NCI-H2196 treated with DMSO at 0.1 percent for 48 hours (cell line): ENCODE results near the gene GCNT2.
"Not testable (repeated sequence)": the region's sequence is repeated elsewhere in the genome, so short reads cannot be mapped to it uniquely, and the experiment has no call there.

Experiments used
- DNase-seq: peaks from one replicate; lab custom pipeline; 2025; ENCODE audit not compliant: unreplicated experiment; lab: John Stamatoyannopoulos, UW

Gene GCNT2

DNA sequence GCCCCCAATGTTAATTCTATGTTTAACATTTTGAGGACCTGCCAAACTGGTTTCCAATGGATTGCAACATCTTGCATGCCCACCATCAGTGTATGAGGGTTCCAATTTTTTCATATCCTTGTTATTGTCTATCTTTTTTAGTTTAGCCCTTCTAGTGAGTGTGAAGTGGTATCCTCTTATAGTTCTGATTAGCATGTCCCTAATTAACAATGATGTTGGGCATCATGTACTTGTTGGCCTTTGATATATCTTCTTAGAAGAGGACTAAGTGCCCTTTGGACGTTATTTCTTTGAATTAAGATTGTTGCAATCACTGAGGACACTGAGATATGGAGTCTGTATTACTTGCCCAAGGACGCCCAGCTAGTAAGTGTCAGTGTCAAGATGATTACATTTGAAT is 22.3 kb downstream of the GCNT2 start:
- no peak for DNase-seq

DNA sequence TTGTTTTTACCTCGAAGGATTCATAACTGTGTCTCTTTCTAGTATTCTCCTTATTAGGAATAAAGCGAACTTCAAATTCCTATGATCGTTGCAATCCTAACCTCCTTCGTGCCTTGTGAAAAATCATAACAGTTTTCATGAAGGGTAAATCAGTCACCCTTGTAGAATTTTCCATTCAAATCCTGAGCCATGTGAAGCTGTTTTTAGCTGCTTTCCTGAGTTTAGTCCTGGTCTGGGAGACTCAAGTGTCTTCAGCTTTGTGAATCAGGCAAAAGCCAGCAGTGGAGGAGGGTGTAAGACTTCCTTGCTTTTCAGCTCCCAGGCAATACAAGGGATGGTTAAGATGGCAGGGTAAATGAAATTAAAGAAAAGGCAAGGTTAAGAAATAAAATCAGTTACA is 24.3 kb downstream of the GCNT2 start:
- DNase-seq: no peak

DNA sequence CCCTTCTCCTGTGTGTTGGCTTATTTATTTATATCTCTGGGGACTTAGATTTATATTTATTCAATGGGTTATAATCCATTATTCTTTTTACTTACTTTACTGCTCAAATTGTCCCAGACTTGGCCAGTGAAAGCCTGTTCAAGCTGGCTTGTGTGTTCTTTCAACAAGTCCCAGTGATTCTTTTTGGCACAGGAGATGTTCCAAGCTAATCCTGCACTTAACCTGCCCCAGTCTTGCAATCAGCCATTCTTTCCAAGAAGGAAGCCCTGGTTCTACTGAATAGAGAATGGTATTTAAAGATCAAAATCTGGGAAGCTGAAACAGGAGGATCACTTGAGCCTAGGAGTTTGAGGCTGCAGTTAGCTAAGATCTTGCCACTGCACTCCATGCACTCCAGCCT is 26.7 kb downstream of the GCNT2 start:
- no peak for DNase-seq

DNA sequence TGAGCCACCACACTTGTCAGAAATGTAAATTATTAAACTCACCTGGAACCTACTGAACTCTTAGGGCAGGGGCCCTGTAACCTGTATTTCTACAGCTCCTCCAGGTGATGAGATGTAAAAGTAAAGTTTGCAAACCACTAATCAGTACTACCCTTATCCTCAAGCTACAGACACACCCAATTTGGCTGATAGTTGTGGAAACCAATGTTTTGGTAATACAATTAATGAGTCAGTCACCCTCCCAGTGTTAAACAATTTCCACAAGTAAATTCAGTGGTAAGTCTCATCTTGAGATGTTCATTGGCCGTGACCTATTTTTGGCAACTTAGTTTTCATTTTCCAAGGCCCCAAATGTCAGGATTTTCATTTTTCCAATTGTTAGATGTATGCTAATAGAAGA is 29.6 kb downstream of the GCNT2 start:
- no peak for DNase-seq

DNA sequence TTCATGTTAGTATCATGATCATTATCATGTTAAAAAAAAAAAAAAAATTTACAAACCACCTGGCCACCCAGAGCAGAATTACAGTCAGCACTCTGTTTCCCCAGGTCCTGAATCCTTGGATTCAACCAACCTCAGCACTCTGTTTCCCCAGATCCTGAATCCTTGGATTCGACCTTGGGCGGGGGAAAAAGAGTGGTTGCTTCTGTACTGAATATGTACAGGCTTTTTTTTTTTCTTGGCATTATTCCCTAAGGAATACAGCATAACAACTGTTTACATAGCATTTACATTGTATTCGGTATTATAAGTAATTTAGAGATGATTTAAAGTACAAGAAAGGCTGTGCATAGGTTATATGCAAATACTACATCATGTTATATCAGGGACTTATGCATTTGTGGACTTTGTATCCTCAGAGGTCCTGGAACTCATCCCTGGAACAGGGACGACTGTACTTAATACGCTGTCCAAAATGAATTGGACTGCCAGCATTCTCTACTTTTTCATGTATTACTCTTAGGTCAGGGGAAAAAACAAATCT is 31.2 kb downstream of the GCNT2 start:
- DNase-seq: no peak

DNA sequence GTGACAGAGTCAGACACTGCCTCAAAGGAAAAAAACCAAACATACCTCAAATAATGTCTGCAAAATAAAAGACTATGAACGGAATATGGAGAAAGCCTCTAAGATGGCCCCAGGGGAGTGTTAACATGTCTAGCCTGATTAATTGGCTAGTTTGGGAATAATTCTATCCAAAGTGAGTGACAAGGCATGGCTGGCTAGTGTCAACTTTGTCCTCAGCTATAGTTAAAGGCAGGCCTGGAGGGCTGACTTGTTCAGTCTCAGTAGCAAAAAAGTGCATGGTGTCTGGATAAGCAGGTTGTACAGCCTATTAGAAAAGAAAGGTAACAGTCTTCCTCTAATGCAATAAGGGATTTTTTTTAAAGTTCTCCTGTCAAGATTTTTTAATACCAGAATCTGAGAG is 32.7 kb downstream of the GCNT2 start:
- no peak for DNase-seq

DNA sequence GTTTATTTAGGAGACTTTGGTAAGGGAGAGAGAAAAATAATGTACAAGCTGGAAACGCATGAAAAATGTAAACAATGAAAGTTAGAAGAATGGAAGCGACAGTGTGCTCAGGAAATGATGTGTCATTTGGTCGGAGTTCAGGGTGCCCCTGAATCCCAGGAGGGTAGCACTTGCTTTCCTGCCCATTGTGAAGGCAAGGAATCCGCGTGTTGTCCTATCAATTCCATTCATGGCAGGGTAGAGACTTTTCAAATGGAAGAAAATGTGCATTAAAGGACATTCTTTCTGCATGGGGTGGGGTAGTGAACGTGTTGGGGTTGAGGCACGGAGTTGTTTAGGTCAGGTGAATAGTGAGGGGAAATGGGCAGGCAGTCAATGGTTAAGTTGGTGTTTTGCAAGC is 33.7 kb downstream of the GCNT2 start:
- DNase-seq: no peak

DNA sequence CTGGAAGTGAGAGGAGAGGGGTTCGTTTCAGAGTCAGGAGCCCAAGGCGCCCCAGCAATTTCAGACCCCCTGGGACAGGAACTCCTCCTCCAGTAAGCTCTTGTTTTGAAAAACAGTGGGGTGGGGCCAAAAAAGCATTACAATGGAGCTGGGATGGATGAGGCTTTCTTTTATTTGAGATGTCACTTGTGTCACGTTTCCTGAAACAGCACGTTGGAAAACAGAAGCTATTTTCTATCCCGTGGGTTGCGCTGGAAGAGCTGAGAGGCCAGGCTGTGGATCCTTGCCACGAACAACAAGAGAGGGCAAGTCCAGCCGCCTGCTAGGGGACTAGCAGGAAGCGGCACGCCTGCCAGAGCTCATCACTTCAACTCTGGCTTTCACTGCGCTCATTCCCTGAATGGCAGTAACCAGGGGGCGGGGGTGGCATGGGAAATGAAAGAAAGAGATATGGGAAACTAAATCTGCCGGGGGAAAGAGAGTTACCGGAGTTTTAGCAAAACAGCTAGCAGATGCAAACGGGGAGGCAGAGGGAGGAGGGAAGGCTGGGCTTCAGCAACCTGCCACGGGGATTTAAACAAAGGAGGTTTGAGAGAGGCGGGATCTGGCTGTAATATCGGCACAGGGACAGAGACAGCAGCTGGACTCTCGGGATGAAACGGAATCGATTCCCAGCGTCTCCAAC is 34.6 kb downstream of the GCNT2 start:
- DNase-seq: peak; percentile 64

DNA sequence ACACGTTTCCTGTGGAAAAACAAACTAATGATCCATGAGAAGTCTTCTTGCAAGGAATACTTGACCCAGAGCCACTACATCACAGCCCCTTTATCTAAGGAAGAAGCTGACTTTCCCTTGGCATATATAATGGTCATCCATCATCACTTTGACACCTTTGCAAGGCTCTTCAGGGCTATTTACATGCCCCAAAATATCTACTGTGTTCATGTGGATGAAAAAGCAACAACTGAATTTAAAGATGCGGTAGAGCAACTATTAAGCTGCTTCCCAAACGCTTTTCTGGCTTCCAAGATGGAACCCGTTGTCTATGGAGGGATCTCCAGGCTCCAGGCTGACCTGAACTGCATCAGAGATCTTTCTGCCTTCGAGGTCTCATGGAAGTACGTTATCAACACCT is 35.4 kb downstream of the GCNT2 start:
- DNase-seq: no peak

DNA sequence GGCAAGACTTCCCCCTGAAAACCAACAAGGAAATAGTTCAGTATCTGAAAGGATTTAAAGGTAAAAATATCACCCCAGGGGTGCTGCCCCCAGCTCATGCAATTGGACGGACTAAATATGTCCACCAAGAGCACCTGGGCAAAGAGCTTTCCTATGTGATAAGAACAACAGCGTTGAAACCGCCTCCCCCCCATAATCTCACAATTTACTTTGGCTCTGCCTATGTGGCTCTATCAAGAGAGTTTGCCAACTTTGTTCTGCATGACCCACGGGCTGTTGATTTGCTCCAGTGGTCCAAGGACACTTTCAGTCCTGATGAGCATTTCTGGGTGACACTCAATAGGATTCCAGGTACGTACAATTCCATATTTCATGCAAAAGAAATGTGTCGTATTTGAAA is 35.8 kb downstream of the GCNT2 start:
- DNase-seq: no peak

DNA sequence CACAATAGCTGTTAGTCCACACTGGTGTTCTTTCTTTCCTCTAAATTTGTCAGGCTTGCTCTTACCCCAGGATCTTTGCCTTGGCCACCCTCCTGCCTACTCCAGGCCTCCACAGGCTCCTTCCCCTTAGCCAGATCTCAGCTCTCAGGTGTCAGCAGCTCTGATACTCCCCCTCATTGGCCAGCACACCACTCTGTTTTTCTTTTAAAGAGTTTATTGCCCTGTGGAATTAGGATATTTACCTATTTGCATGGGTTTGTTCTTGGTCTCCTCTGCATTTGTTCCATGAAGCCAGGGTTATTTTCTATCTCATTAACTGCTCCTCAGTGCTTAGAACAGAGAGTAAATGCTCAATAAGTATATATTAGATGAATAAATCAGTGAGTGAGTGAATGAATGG is 36.8 kb downstream of the GCNT2 start:
- DNase-seq: no peak

DNA sequence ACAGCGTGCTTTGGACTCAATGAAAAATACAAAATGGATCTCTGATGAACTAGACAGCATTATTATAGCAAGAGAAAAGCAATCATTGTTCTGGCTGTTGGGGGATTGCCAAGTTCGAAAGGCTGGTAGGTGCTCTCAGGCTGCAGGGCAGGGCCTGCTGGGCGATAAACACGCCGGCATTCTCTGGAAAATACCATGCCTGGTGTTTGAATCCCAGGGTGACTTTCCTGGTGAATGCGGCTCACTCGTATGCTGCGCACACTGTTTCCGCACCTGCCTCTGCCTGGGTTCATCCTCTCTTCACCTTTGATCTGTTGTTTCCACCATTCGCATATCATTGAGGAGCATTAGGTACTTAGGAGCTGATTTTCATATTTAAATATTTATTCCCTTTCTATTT is 37.4 kb downstream of the GCNT2 start:
- DNase-seq: no peak

DNA sequence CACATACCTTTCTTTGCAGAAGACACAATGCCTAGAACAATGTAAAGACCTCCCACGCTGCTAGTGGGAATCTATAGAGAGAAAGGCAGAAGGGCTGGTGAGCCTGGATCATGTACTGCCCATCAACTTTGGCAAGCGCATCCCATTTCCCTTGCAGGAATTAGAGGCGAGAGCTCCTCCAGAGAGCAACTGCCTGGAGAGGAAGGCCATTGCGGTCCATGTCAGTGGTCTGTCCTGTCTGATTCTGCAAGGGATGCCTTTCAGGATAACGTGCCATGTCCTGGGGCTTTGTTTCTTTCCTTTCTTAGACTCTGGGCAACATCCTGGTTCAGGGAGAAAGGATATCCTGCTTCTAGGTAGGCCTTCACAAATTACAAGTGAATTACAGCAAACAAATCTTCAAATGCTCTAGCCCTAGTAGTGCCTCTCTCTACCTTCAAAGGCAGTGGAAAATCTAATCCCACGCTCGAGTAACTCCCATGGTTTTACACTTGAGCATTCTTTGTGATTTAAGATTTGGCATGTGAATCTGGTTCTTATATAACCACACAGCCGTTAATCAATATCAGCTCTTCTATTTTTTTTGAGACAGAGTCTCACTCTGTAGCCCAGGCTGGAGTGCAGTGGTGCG is 38.5 kb downstream of the GCNT2 start:
- DNase-seq: no peak

DNA sequence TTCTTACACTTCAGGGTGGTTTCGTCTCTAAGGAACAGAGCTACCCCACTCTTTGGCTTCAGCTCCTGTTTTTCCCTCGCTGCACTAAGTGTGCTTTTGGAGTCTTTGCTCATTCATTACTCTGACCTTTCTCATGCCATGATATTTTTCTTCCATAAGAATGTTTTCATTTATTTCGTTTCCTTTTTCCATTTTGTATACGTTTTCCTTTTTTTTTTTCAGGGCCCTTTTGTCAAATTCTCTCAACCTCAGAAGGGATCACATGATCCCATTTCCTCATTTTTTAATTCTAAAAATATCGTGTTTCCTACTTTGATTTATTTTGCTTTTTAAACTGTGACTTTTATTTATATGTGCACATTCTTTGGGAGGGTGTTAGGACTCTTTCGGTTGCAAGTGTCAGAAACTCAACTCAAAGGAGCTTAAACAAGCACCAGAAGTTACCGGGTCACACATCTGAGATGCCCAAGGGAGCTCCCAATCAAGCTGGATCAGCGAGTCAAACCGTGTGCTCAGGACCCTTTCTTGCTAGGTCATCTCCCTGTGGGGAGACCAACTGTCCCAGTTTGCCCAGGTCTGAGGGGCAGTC is 40.6 kb downstream of the GCNT2 start:
- DNase-seq: no peak

DNA sequence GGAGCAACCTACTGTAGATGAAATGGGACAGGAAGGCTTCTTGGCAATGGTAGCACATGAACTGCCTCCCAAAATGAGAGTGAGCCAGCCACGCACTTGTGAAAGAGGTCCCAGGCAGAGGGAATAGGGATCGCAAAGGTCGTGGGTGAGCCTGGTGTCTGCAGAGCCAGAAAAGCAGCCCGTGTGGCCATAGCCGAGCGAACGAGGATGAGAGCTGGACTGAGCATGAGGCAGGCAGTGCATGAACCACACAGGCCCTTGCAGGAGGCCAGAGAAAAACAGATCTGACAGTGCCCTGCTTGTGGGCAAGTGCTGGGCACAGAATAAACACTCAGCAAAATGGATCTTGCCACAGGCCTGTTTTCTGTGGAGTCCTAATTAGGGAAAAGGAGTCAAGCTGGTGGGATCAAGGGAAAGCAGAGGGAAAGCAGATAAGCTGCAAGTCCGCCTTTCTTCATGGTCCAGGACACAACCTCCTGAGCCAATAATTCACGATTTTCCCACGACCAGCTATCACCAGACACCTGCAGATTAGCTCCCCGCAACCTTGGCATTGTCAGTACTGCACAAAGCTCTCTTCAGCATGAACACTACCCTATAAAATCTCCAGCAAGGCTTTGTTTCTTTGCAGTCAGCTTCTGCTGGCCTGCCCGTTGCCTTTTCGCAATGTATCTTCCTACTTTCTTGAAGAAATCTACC is 44.0 kb downstream of the GCNT2 start:
- DNase-seq: no peak

DNA sequence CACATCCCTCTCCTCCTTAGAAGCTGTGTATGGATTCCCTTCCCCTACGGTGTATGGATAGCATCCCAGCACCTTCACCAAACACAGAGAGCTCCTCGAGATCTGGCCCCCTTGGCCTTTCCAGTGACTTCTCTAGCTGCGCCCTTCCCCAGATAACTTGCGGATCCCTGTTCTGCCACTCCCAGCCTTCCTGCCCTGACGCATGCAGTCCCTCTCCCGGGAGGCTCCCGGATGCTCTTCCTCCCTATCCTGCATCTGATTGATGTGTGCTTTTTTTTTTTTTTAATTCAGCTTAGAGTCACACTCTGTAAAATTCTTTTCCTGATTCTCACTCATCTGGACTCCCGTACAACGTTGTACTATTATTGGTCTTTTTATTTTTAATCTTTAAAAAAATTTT is 44.8 kb downstream of the GCNT2 start:
- no peak for DNase-seq

DNA sequence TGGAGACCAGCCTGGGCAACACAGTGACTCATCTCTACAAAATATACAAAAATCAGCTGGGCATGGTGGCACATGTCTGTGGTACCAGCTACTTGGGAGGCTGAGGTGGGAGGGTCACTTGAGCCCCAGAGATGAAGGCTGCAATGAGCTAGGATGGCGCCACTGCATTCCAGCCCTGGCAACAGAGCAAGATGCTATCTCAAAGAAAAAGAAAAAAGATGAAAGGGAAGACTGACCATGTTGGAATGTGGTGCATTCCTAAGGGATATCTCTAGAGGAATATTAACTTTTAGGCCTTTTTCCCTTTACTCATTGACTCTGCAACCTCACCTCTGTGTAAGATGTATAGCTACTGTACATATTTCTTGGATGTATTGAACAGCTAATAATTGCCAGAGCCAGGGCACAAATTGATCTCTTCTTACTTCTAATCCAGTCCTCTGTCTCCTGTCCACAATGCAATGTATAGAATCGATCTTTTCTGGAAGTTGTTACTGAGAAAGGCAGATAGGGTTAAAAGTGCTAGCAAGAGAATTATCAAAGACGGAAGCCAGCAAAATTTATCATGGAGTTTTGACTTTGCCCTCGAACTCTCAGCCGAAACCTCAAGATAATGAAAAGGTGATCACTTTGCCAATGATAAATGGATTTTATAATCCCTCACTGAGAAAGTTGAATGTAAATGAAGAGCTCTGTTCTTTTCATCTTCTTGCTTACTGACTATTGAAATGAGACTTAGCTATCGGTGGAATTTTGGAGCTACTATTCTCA is 46.3 kb downstream of the GCNT2 start:
- no peak for DNase-seq

DNA sequence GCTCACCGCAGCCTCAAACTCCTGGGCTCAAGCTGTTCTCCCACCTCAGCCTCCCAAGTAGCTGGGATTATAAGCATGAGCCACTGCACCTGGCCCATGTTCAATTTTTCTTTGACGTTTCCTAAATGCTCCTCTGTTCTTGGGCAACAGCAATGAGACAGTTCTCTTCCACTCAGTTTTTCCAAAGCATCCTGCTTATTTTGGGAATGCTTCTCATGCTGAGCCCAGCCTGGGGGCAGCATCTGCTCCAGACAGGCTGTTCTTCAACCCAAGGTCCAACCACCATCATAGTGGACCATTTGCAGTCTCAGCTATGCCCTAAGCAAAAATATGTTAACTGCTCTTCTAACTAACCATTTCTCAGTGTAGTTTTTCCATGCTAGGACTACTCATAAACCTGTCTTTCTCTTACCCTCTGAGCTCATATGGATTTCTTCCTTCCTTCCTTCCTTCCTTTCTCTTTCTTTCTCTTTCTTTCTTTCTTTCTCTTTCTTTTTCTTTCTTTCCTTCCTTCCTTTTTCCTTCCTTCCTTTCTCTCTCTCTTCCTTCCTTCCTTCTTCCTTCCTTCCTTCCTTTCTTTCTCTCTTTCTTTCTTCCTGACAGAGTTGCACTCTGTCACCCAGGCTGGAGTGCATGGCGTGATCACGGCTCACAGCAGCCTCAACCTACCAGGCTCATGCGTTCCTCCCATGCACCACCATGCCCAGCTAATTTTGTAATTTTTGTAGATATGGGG is 48.4 kb downstream of the GCNT2 start:
- DNase-seq: no peak

DNA sequence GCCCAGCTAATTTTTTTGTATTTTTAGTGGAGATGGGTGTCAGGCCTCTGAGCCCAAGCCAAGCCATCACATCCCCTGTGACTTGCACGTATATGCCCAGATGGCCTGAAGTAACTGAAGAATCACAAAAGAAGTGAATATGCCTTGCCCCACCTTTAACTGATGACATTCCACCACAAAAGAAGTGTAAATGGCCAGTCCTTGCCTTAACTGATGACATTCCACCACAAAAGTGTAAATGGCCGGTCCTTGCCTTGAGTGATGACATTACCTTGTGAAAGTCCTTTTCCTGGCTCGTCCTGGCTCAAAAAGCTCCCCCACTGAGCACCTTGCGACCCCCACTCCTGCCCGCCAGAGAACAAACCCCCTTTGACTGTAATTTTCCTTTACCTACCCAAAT is 54.4 kb downstream of the GCNT2 start:
- not testable (repeated sequence) for DNase-seq

DNA sequence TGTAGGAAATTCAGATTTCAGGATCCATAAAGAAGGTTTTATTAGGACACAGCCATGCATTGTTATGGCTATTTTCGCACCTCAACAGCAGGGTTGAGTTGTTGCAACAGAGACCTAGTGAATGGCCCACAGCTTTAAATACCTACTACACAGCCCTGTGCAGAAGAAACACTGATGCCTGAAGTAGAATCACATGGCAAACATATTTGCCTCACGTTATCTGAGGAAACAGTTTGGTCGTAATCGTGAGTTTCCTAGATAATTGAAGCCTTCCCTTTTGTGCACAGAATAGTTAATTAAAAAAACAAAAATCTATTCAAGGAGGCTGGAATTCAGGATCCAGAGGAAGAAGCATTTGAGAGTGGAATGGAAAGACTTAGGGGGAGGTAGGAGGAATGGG is 55.1 kb downstream of the GCNT2 start:
- no peak for DNase-seq
